Measurements from ENCODE around the gene DNAJB13.

Gene DNAJB13

DNA sequence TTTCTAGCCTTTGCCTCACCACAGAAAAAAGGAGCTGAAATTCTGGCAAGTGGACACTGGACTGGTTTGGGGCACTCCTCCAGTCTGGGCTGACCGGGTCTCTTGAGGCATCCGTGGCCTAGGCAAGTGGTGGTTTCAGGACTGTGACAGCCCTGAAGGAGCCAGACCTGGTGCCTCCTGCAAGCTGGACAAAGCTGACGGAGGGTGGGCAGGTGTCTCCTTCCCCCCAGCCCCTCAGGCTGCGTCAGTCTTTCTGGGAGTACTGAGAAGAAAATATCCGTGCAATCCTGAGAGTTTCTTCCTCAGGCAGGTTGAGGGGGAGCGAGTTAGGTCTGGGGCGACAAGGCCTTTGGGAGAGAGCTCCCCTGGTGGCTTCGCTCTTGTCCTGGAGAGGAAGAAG lies 62.3 kb downstream of the DNAJB13 start:
- no peak for DNase-seq (ENCODE audit: low read depth in 1 of 2, low spot score in 1 of 2)
- no peaks in the 10 kb centered on the region for H3K27me3 ChIP-seq (ENCODE audit: insufficient read depth, poor library complexity, severe bottlenecking)
- H3K4me3 ChIP-seq (replicated peaks; ENCODE audit: insufficient read depth, low read length) = no peak overlapping the region
- no peak overlapping the region for H3K27ac ChIP-seq (replicated peaks)
- no peak for TF ChIP-seq SPI1 (IDR thresholded peaks at IDR 0.05; ENCODE audit: borderline replicate concordance, low read depth)
- no peak for TF ChIP-seq POLR2AphosphoS5 (IDR thresholded peaks at IDR 0.05; ENCODE audit: low read depth)
- TF ChIP-seq, protein P1, sequence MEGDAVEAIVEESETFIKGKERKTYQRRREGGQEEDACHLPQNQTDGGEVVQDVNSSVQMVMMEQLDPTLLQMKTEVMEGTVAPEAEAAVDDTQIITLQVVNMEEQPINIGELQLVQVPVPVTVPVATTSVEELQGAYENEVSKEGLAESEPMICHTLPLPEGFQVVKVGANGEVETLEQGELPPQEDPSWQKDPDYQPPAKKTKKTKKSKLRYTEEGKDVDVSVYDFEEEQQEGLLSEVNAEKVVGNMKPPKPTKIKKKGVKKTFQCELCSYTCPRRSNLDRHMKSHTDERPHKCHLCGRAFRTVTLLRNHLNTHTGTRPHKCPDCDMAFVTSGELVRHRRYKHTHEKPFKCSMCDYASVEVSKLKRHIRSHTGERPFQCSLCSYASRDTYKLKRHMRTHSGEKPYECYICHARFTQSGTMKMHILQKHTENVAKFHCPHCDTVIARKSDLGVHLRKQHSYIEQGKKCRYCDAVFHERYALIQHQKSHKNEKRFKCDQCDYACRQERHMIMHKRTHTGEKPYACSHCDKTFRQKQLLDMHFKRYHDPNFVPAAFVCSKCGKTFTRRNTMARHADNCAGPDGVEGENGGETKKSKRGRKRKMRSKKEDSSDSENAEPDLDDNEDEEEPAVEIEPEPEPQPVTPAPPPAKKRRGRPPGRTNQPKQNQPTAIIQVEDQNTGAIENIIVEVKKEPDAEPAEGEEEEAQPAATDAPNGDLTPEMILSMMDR (IDR thresholded peaks at IDR 0.05; ENCODE audit: insufficient read depth, low read length) = no peak
- TF ChIP-seq GABPA (IDR thresholded peaks at IDR 0.05; ENCODE audit: low read depth) = no peak
- TF ChIP-seq, protein P2, sequence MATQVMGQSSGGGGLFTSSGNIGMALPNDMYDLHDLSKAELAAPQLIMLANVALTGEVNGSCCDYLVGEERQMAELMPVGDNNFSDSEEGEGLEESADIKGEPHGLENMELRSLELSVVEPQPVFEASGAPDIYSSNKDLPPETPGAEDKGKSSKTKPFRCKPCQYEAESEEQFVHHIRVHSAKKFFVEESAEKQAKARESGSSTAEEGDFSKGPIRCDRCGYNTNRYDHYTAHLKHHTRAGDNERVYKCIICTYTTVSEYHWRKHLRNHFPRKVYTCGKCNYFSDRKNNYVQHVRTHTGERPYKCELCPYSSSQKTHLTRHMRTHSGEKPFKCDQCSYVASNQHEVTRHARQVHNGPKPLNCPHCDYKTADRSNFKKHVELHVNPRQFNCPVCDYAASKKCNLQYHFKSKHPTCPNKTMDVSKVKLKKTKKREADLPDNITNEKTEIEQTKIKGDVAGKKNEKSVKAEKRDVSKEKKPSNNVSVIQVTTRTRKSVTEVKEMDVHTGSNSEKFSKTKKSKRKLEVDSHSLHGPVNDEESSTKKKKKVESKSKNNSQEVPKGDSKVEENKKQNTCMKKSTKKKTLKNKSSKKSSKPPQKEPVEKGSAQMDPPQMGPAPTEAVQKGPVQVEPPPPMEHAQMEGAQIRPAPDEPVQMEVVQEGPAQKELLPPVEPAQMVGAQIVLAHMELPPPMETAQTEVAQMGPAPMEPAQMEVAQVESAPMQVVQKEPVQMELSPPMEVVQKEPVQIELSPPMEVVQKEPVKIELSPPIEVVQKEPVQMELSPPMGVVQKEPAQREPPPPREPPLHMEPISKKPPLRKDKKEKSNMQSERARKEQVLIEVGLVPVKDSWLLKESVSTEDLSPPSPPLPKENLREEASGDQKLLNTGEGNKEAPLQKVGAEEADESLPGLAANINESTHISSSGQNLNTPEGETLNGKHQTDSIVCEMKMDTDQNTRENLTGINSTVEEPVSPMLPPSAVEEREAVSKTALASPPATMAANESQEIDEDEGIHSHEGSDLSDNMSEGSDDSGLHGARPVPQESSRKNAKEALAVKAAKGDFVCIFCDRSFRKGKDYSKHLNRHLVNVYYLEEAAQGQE (IDR thresholded peaks at IDR 0.05; ENCODE audit: insufficient replicate concordance, low read depth) = no peak

DNA sequence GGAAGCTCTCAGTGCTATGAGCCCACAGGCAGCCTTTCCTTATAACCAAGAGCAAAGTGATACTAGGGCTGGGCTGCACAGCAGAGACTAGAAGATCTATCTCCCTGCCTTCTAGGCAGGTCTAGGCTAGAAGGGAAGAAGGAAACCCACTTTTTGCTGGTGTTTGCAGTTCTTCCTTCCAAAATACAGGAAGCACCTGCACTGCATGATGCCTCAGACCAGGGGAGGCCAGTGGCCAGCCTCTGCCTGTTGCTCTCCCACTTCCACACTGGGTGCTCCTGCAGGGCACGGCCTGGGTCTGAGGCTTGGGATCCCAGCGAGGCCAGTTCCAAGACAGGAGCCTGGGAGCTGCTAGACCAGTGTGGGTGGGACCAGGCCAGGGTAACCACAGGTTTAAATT lies 64.1 kb downstream of the DNAJB13 start:
- peak in 1 of 2 experiments; percentile 32 for DNase-seq (ENCODE audit: low read depth in 1 of 2, low spot score in 1 of 2)
- TF ChIP-seq, protein P1 (IDR thresholded peaks at IDR 0.05; ENCODE audit: insufficient read depth, low read length) = no peak
- no peak; the same call in 1 of the 2 replicates for TF ChIP-seq SPI1 (IDR thresholded peaks at IDR 0.05; ENCODE audit: borderline replicate concordance, low read depth)
- 0 out of 2 replicates have a peak, but pooled peaks have one; percentile 40 for TF ChIP-seq POLR2AphosphoS5 (IDR thresholded peaks at IDR 0.05; ENCODE audit: low read depth)
- H3K27ac ChIP-seq (replicated peaks) = no peak overlapping the region
- H3K27me3 ChIP-seq (ENCODE audit: insufficient read depth, poor library complexity, severe bottlenecking) = no peaks in the 10 kb centered on the region
- H3K4me3 ChIP-seq (replicated peaks; ENCODE audit: insufficient read depth, low read length) = no peak overlapping the region

DNA sequence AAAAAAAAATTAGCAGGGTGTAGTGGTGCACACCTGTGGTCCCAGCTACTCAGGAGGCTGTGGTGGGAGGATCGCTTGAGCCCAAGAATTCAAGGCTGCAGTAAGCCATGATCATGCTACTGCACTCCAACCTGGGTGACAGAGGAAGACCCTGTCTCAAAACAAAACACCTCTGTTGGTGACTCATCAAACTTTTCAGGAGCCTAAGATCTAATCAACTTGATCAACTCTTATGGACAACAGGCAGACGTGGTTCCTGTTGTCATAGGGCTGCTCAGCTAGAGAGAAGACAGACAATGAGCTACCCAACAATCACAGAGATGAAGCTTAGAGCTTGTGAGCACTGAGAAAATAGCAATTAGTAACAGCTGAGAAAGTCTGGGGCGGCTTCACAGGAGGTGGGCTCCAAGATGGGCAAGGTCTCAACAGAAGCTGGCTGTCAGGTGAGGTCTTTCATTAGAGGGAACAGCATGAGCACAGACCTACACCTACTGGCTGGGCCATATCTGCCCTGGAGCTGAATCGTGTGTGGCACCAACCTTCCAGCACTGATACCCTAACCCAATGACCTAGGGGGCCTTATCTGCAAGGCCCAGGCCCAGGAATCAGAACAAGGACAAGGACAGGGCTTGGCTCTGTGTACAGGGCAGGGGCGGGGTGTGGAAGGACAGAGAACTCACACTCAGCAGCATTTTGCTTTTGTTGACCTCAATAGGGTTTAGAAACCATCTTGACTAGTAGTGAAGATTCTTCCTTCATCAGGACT lies 65.3 kb downstream of the DNAJB13 start:
- DNase-seq (ENCODE audit: low read depth in 1 of 2, low spot score in 1 of 2) = no peak
- no peak for TF ChIP-seq POLR2AphosphoS5 (IDR thresholded peaks at IDR 0.05; ENCODE audit: low read depth)
- TF ChIP-seq, protein P1 (IDR thresholded peaks at IDR 0.05; ENCODE audit: insufficient read depth, low read length) = no peak
- no peak for TF ChIP-seq SPI1 (IDR thresholded peaks at IDR 0.05; ENCODE audit: borderline replicate concordance, low read depth)
- TF ChIP-seq GABPA (IDR thresholded peaks at IDR 0.05; ENCODE audit: low read depth) = no peak
- TF ChIP-seq, protein P2 (IDR thresholded peaks at IDR 0.05; ENCODE audit: insufficient replicate concordance, low read depth) = no peak
- Histone ChIP-seq H3K4me3 (replicated peaks; ENCODE audit: insufficient read depth, low read length) (no peak overlapping the region), H3K27me3 (ENCODE audit: insufficient read depth, poor library complexity, severe bottlenecking) (no peaks in the 10 kb centered on the region), H3K27ac (replicated peaks) (no peak overlapping the region)

All from HL-60 (cell line).